GM18517 (cell line): ENCODE measurements around the gene ARMC9.
"Not testable (repeated sequence)": the region's sequence is repeated elsewhere in the genome, so short reads cannot be mapped to it uniquely, and the experiment has no call there.

Experiments used
- ATAC-seq: cut with Tn5 transposase; IDR thresholded peaks from one replicate; pipeline ENCODE4 v1.9.1; 2021; ENCODE audit warnings: mild to moderate bottlenecking, moderate library complexity; ENCODE audit not compliant: unreplicated experiment

ARMC9 gene

GRCh38 chr2:231277962-231278361 is 79.5 kb downstream of the ARMC9 start:
- ATAC-seq, result no peak

GRCh38 chr2:231278868-231279267 is 80.4 kb downstream of the ARMC9 start:
- ATAC-seq, result no peak

- no peak for ATAC-seq
Observed at GRCh38 chr2:231280846-231281245, 82.4 kb downstream of the ARMC9 start.

GRCh38 chr2:231284296-231284695 is 85.9 kb downstream of the ARMC9 start:
- no peak for ATAC-seq

GRCh38 chr2:231286964-231287363 is 88.5 kb downstream of the ARMC9 start:
- ATAC-seq, result no peak

- no peak for ATAC-seq
Observed at GRCh38 chr2:231287696-231288095, 89.3 kb downstream of the ARMC9 start.

- ATAC-seq, result no peak
Observed at GRCh38 chr2:231288590-231288989, 90.2 kb downstream of the ARMC9 start.

GRCh38 chr2:231290321-231291015 is 92.0 kb downstream of the ARMC9 start:
- ATAC-seq, result no peak

- ATAC-seq, result no peak
Observed at GRCh38 chr2:231292472-231293134, 94.2 kb downstream of the ARMC9 start.

GRCh38 chr2:231293163-231293562 is 94.7 kb downstream of the ARMC9 start:
- ATAC-seq, result no peak

GRCh38 chr2:231294116-231294515 is 95.7 kb downstream of the ARMC9 start:
- no peak for ATAC-seq

- ATAC-seq, result no peak
Observed at GRCh38 chr2:231294571-231295362, 96.3 kb downstream of the ARMC9 start.

- no peak for ATAC-seq
Observed at GRCh38 chr2:231295363-231295655, 96.9 kb downstream of the ARMC9 start.

- ATAC-seq, result no peak
Observed at GRCh38 chr2:231296401-231296974, 98.1 kb downstream of the ARMC9 start.

- ATAC-seq, result peak; percentile 60
Observed at GRCh38 chr2:231297108-231297908, 98.9 kb downstream of the ARMC9 start.

GRCh38 chr2:231298091-231298490 is 99.7 kb downstream of the ARMC9 start:
- no peak for ATAC-seq

- ATAC-seq, result no peak
Observed at GRCh38 chr2:231299267-231299666, 100.8 kb downstream of the ARMC9 start.

- no peak for ATAC-seq
Observed at GRCh38 chr2:231300020-231300721, 101.7 kb downstream of the ARMC9 start.

GRCh38 chr2:231300722-231301076 is 102.3 kb downstream of the ARMC9 start:
- no peak for ATAC-seq

- ATAC-seq, result not testable (repeated sequence)
Observed at GRCh38 chr2:231304259-231304658, 105.8 kb downstream of the ARMC9 start.
